Spleen (tissue), 11 donors: Measurements from ENCODE around the gene JPH4. TPM values are rescaled to one million over a fixed set of nuclear protein-coding genes. Genes with fewer than 3 reads are reported as not detected.

ENCODE experiments used
- DNase-seq: peaks from one replicate; pipeline ENCODE4 v3.0.0-alpha.2; 2020
- H3K27ac ChIP-seq, 8 donors: fragments of 200-600 bp; sonication (generic) in 7 of 8; 1 replicate in 4 of 8; 2 replicates in 4 of 8; pipeline versions ENCODE4 v1.5.0 to v1.8.0; 2016 to 2021; ENCODE audit warnings: inconsistent platforms in 4 of 8, mild to moderate bottlenecking in 4 of 8, moderate library complexity in 1 of 8
- H3K27me3 ChIP-seq, 7 donors: fragments of 200-600 bp; sonication (generic) in 6 of 7; replicated peaks in 1 of 7; 1 replicate in 4 of 7; 2 replicates in 3 of 7; pipeline versions ENCODE4 v1.5.0 to v1.8.0; 2016 to 2021; ENCODE audit warnings: inconsistent platforms in 3 of 7, mild to moderate bottlenecking in 1 of 7
- H3K36me3 ChIP-seq, 6 donors: fragments of 200-600 bp; sonication (generic) in 5 of 6; 1 replicate in 4 of 6; 2 replicates in 2 of 6; pipeline versions ENCODE4 v1.5.0 to v1.8.0; 2016 to 2021; ENCODE audit warnings: inconsistent platforms in 2 of 6
- H3K4me1 ChIP-seq, 6 donors: fragments of 200-600 bp; sonication (generic) in 5 of 6; 1 replicate in 3 of 6; 2 replicates in 3 of 6; pipeline versions ENCODE4 v1.5.0 to v1.8.0; 2016 to 2021; ENCODE audit warnings: inconsistent platforms in 3 of 6
- H3K4me3 ChIP-seq, 8 donors: fragments of 200-600 bp; sonication (generic) in 7 of 8; 1 replicate in 4 of 8; 2 replicates in 4 of 8; pipeline versions ENCODE4 v1.5.0 to v1.8.0; 2016 to 2021; ENCODE audit warnings: inconsistent platforms in 4 of 8, mild to moderate bottlenecking in 4 of 8, moderate library complexity in 2 of 8
- H3K9me3 ChIP-seq, 8 donors: fragments of 200-600 bp; sonication (generic) in 7 of 8; 1 replicate in 4 of 8; 2 replicates in 4 of 8; pipeline versions ENCODE4 v1.5.0 to v1.8.0; 2016 to 2021; ENCODE audit warnings: inconsistent platforms in 4 of 8
- CTCF ChIP-seq, 11 experiments: fragments of 200-600 bp in 7 of 11; fragments of 450-650 bp in 4 of 11; sonication (generic) in 4 of 11; IDR thresholded peaks in 8 of 11; conservative IDR thresholded peaks in 3 of 11; 1 replicate in 7 of 11; 2 replicates in 4 of 11; pipeline versions ENCODE4 v1.4.0 to v1.8.0; 2016 to 2021; ENCODE audit warnings: antibody characterized with exemption in 11 of 11, inconsistent platforms in 4 of 11, mild to moderate bottlenecking in 1 of 11
- POLR2A ChIP-seq, 3 donors: fragments of 450-650 bp; IDR thresholded peaks; one replicate each; pipeline ENCODE4 v1.5.1; 2017; ENCODE audit warnings: antibody characterized with exemption in 3 of 3, mild to moderate bottlenecking in 1 of 3
- POLR2AphosphoS5 ChIP-seq, 3 donors: sonication (generic); formaldehyde crosslinking; IDR thresholded peaks; one replicate each; pipeline ENCODE4 v1.5.1; 2017; ENCODE audit warnings: antibody characterized with exemption in 3 of 3
- WGBS, 5 donors: extraction: QIAGEN DNeasy Blood & Tissue Kit in 3 of 5; methylation state at CpG; one replicate each; pipeline versions ENCODE4 v1.1.5 to v1.1.7; 2013 to 2018; 5-methylcytosine and 5-hydroxymethylcytosine counted together
- intact Hi-C: fragments of 100-400 bp; cut with DNase I; formaldehyde crosslinking; loops from one replicate; pipeline ENCODE4 v1.15.0; 2023; ENCODE audit warnings: low total_unique reads
- polyA plus RNA-seq, 3 donors: library from polyadenylated mRNA; stranded (reverse); fragments of 200-250 nt; gene quantifications; one replicate each; pipeline ENCODE4 v1.2.1, GENCODE V29; 2013
- total RNA-seq, 7 donors: library from RNA; depleted of rRNA in 3 of 7; stranded (reverse); fragments of >200 nt in 3 of 7; fragmentation: NEBNext Ultra II Directional in 4 of 7; extraction: Animal tissue kit (Norgen Biotek cat#: 25700) in 4 of 7; gene quantifications; one replicate each; pipeline versions ENCODE4 v1.1.0 to v1.2.1, GENCODE V29; 2016 to 2021
- donor health status: healthy with polysubstance abuse.
- donor health status: DM: no; HTN: no; CAD: no; lungs with moderate emphysema.
- donor health status: DM: no; HTN: no; CAD: no.
- donor health status: Bipolar disorder and iron deficiency.
- donor health status: healthy.
- donor health status: DM: no; HTN: no; CAD: no.
- donor health status: DM: yes; HTN: yes; CAD: no.

The JPH4 gene
- total and polyA plus RNA-seq, 10 donors, result 0.70 to 17.3 (median 3.8) TPM

- intact Hi-C loops, result loop anchor here (5.0 to 10.0 kb wide), 2 partner anchors 87 to 239 kb away; partner anchors contain the start of gene PABPN1
- TF ChIP-seq POLR2A (IDR thresholded peaks at IDR 0.05), result no peak
- no peak for DNase-seq
- Histone ChIP-seq H3K27me3 (no peaks in the 10 kb centered on the region), H3K36me3 (peaks cover 0 to 70% (median 59%) of the 10 kb centered on the region in 6 donors), H3K4me3 (no peak overlapping the region), H3K4me1 (peaks cover 5 to 78% (median 35%) of the 10 kb centered on the region in 6 donors), H3K9me3 (no peaks in the 10 kb centered on the region), H3K27ac (no peak overlapping the region)
- 81 to 92% (median 89%) methylated on average over 13 of the region's 13 CpGs for WGBS, 5 donors
Measured at GRCh38 chr14:23564181-23564812, 14.3 kb downstream of the JPH4 start.

- TF ChIP-seq POLR2AphosphoS5 (IDR thresholded peaks at IDR 0.05) (peak; percentile 9 to 50 (median 35)), CTCF (IDR thresholded peaks at IDR 0.05 in 8 of 11, conservative IDR thresholded peaks at IDR 0.05 in 3 of 11) (no peak), POLR2A (IDR thresholded peaks at IDR 0.05) (no peak)
- H3K36me3 ChIP-seq, result peaks cover 0 to 77% (median 65%) of the 10 kb centered on the region in 6 donors
- 79 to 94% (median 86%) methylated on average over 9 to 14 of the region's 14 CpGs for WGBS, 5 donors
- no peaks in the 10 kb centered on the region for H3K27me3 ChIP-seq
- H3K27ac ChIP-seq, result peak overlapping the region in 3 of 8 donors; percentile 2 to 32 (median 5)
- intact Hi-C loops, result loop anchor here (5.0 to 10.0 kb wide), 2 partner anchors 86 to 239 kb away; partner anchors contain the start of gene PABPN1
- peaks cover 5 to 79% (median 32%) of the 10 kb centered on the region in 6 donors for H3K4me1 ChIP-seq
- no peak for DNase-seq
- no peak overlapping the region for H3K4me3 ChIP-seq
- H3K9me3 ChIP-seq, result no peaks in the 10 kb centered on the region
Measured at GRCh38 chr14:23563473-23564180, 15.0 kb downstream of the JPH4 start.

DNA sequence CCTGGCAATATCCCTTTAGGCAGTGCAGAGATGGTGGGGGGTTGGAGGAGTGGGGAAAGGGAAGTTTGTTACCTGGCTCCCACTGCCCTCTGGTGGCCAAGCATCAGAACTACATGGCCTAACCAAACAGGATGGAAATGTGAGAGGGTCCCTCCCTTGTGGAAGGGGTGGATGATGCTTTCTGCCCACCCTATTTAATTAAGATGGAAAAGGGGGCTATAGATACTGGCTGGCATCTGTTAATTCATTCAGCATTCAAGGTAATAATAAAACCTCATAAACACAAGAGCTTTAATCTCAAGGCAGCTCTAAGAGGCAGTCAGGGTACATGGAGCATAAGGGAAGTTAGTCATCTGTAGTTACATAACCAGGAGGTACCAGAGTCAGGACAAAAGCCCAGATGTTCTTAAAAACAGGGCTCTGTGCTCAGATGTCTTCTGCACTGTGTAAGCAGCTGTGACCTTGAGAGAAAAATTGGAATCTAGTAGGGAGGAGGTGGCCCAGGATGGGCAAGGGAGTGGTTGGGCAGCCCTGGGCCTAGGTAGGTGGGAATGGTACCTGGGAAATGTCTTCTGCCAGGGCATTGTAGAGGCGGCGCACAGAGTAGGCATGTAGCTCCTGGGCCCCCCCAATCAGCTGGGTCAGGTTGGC, 15.6 kb downstream of the JPH4 start:
- Histone ChIP-seq H3K36me3 (peaks cover 0 to 84% (median 72%) of the 10 kb centered on the region in 6 donors), H3K27ac (peak overlapping the region in 3 of 8 donors; percentile 2 to 32 (median 23)), H3K4me3 (no peak overlapping the region)

More for the DNA sequence above, 15.6 kb downstream of the JPH4 start:
- intact Hi-C loops, result loop anchor here (5.0 to 10.0 kb wide), 2 partner anchors 86 to 238 kb away; partner anchors contain the start of gene PABPN1
- Histone ChIP-seq H3K9me3 (no peaks in the 10 kb centered on the region), H3K27me3 (no peaks in the 10 kb centered on the region), H3K4me1 (peaks cover 5 to 79% (median 28%) of the 10 kb centered on the region in 6 donors)
- WGBS, 5 donors, result 95 to 100% (median 96%) methylated on average over 2 of the region's 2 CpGs
- no peak for DNase-seq
- TF ChIP-seq CTCF (IDR thresholded peaks at IDR 0.05 in 8 of 11, conservative IDR thresholded peaks at IDR 0.05 in 3 of 11), result peak; percentile 80 to 93 (median 89)
- no peak for TF ChIP-seq POLR2A (IDR thresholded peaks at IDR 0.05)
- peak in 1 of 3 donors; percentile 19 for TF ChIP-seq POLR2AphosphoS5 (IDR thresholded peaks at IDR 0.05)
